B cell (primary cell): ENCODE results near the gene IFI44L.

ENCODE experiments used
- CTCF ChIP-seq: fragments of 200-600 bp; IDR thresholded peaks from one replicate; pipeline ENCODE4 v1.8.0; 2022; ENCODE audit warnings: antibody characterized with exemption, mild to moderate bottlenecking
- EZH2 ChIP-seq: IDR thresholded peaks from 2 replicates; pipeline ENCODE4 v1.6.1; 2012; ENCODE audit warnings: borderline replicate concordance, low read depth, mild to moderate bottlenecking, moderate library complexity, low read length; ENCODE audit not compliant: insufficient read depth, poor library complexity, severe bottlenecking

- TF ChIP-seq CTCF (no peak), EZH2 (no peak)
Observed at GRCh38 chr1:78601068-78601467, 19.2 kb upstream of the IFI44L start.
